Neuronal stem cell (in vitro differentiated cells): ENCODE measurements around the gene SCNN1B.

Source experiments
- DNase-seq: peaks from one replicate; pipeline ENCODE4 v3.0.0-alpha.2; 2013; ENCODE audit warnings: low spot score
- H2AFZ ChIP-seq: one replicate; pipeline ENCODE4 v1.6.1; 2013; ENCODE audit warnings: mild to moderate bottlenecking, low read length, inconsistent platforms
- H2AK5ac ChIP-seq: 2 replicates; pipeline ENCODE4 v1.6.1; 2013; ENCODE audit warnings: low read depth, mild to moderate bottlenecking, inconsistent platforms, low read length, moderate library complexity, mixed read lengths
- H2BK120ac ChIP-seq: 2 replicates; pipeline ENCODE4 v1.6.1; 2013; ENCODE audit warnings: low read depth, mild to moderate bottlenecking, inconsistent platforms, low read length, moderate library complexity, mixed read lengths
- H2BK12ac ChIP-seq: one replicate; pipeline ENCODE4 v1.6.1; 2013; ENCODE audit warnings: low read length, inconsistent platforms
- H2BK15ac ChIP-seq: 2 replicates; pipeline ENCODE4 v1.6.1; 2013; ENCODE audit warnings: mild to moderate bottlenecking, low read length, inconsistent platforms, mixed read lengths
- H2BK5ac ChIP-seq: one replicate; pipeline ENCODE4 v1.6.1; 2013; ENCODE audit warnings: inconsistent platforms, mild to moderate bottlenecking, low read length, moderate library complexity
- H3K14ac ChIP-seq: one replicate; pipeline ENCODE4 v1.6.1; 2013; ENCODE audit warnings: low read length, inconsistent platforms
- H3K18ac ChIP-seq: 2 replicates; pipeline ENCODE4 v1.6.1; 2013; ENCODE audit warnings: low read length, inconsistent platforms
- H3K23ac ChIP-seq: 2 replicates; pipeline ENCODE4 v1.6.1; 2013; ENCODE audit warnings: low read depth, mild to moderate bottlenecking, mixed read lengths, low read length, inconsistent platforms; ENCODE audit not compliant: poor library complexity
- H3K27ac ChIP-seq: replicated peaks from 3 replicates; pipeline ENCODE4 v1.5.1; 2013; ENCODE audit warnings: low read length, inconsistent platforms
- H3K27me3 ChIP-seq, 3 experiments: 2 replicates each; pipeline ENCODE4 v1.6.1; 2013; ENCODE audit warnings: low read length in 3 of 3, mild to moderate bottlenecking in 2 of 3, inconsistent platforms in 1 of 3, low read depth in 1 of 3, mixed read lengths in 1 of 3, moderate library complexity in 1 of 3; ENCODE audit not compliant: control insufficient read depth in 3 of 3, insufficient read depth in 3 of 3
- H3K36me3 ChIP-seq, 2 donors: replicated peaks in 1 of 2; 2 replicates each; pipeline ENCODE4 v1.6.1; 2013; ENCODE audit warnings: low read length in 2 of 2; ENCODE audit not compliant: control insufficient read depth in 2 of 2, insufficient read depth in 2 of 2
- H3K4ac ChIP-seq: 2 replicates; pipeline ENCODE4 v1.6.1; 2013; ENCODE audit warnings: inconsistent platforms, mild to moderate bottlenecking, low read length, moderate library complexity
- H3K4me1 ChIP-seq, 2 donors: 1 replicate in 1 of 2; 2 replicates in 1 of 2; pipeline ENCODE4 v1.6.1; 2013; ENCODE audit warnings: low read length in 2 of 2, low read depth in 1 of 2; ENCODE audit not compliant: control insufficient read depth in 2 of 2, insufficient read depth in 1 of 2
- H3K4me2 ChIP-seq: one replicate; pipeline ENCODE4 v1.6.1; 2013; ENCODE audit warnings: mild to moderate bottlenecking, low read length, inconsistent platforms; ENCODE audit not compliant: insufficient read depth, poor library complexity, severe bottlenecking
- H3K4me3 ChIP-seq, 2 donors: 2 replicates each; pipeline ENCODE4 v1.5.1; 2013; ENCODE audit warnings: low read length in 2 of 2, mild to moderate bottlenecking in 2 of 2, inconsistent platforms in 1 of 2, moderate library complexity in 1 of 2
- H3K79me1 ChIP-seq: one replicate; pipeline ENCODE4 v1.6.1; 2013; ENCODE audit warnings: low read depth, mild to moderate bottlenecking, inconsistent platforms, low read length, moderate library complexity
- H3K9ac ChIP-seq: one replicate; pipeline ENCODE4 v1.6.1; 2013; ENCODE audit warnings: mild to moderate bottlenecking, low read depth, low read length, inconsistent platforms; ENCODE audit not compliant: poor library complexity
- H3K9me3 ChIP-seq, 2 donors: replicated peaks in 1 of 2; 2 replicates each; pipeline versions ENCODE3 to v1.6.1; 2013; ENCODE audit warnings: low read length in 2 of 2, mild to moderate bottlenecking in 2 of 2, inconsistent platforms in 1 of 2, low read depth in 1 of 2, mixed read lengths in 1 of 2, moderate library complexity in 1 of 2; ENCODE audit not compliant: control insufficient read depth in 2 of 2, insufficient read depth in 1 of 2
- H4K8ac ChIP-seq: one replicate; pipeline ENCODE4 v1.6.1; 2013; ENCODE audit warnings: low read depth, mild to moderate bottlenecking, inconsistent platforms, low read length, moderate library complexity
- H4K91ac ChIP-seq: one replicate; pipeline ENCODE4 v1.6.1; 2013; ENCODE audit warnings: low read length, low read depth, mild to moderate bottlenecking, inconsistent platforms; ENCODE audit not compliant: poor library complexity
- WGBS, 2 donors: extraction: QIAGEN DNeasy Blood & Tissue Kit; methylation state at CpG; one replicate each; pipeline ENCODE4 v1.1.7; 2013; ENCODE audit warnings: missing lambda C conversion rate in 2 of 2, mixed read lengths in 1 of 2; ENCODE audit not compliant: insufficient read length in 2 of 2, insufficient replicate concordance in 1 of 2; ENCODE audit errors: extremely low coverage in 2 of 2; 5-methylcytosine and 5-hydroxymethylcytosine counted together

Gene SCNN1B

GRCh38 chr16:23333034-23333579 lies 31.0 kb downstream of the SCNN1B start:
- Histone ChIP-seq H3K4me2 (no peak overlapping the region), H4K91ac (no peak overlapping the region), H2BK15ac (no peak overlapping the region), H3K9ac (no peak overlapping the region), H3K27me3 (no peaks in the 10 kb centered on the region), H3K9me3 (no peaks in the 10 kb centered on the region), H3K18ac (no peak overlapping the region), H3K4ac (no peak overlapping the region), H4K8ac (no peak overlapping the region), H2BK12ac (no peak overlapping the region), H3K79me1 (no peaks in the 10 kb centered on the region), H2AFZ (no peak overlapping the region), H3K27ac (no peak overlapping the region), H3K36me3 (no peaks in the 10 kb centered on the region), H3K4me1 (no peaks in the 10 kb centered on the region), H3K14ac (no peak overlapping the region), H3K23ac (no peak overlapping the region), H3K4me3 (no peak overlapping the region), H2AK5ac (no peak overlapping the region), H2BK120ac (no peak overlapping the region), H2BK5ac (no peak overlapping the region)
- WGBS, 2 donors: no CpG with 5 or more reads among the region's 4 CpGs
- DNase-seq: no peak

GRCh38 chr16:23333831-23334456 lies 31.8 kb downstream of the SCNN1B start:
- H3K9ac ChIP-seq: no peak overlapping the region
- no peak overlapping the region for H4K8ac ChIP-seq
- H2BK5ac ChIP-seq: peak overlapping the region; percentile 21
- H3K9me3 ChIP-seq: no peaks in the 10 kb centered on the region
- H2BK12ac ChIP-seq: no peak overlapping the region
- H2BK15ac ChIP-seq: no peak overlapping the region
- H2AFZ ChIP-seq: no peak overlapping the region
- no peak overlapping the region for H3K23ac ChIP-seq
- H3K14ac ChIP-seq: no peak overlapping the region
- no peak for DNase-seq
- H3K27me3 ChIP-seq: no peaks in the 10 kb centered on the region
- no peak overlapping the region for H2BK120ac ChIP-seq
- no peak overlapping the region for H3K27ac ChIP-seq
- no peak overlapping the region for H3K18ac ChIP-seq
- H3K4me1 ChIP-seq: no peaks in the 10 kb centered on the region
- no peaks in the 10 kb centered on the region for H3K79me1 ChIP-seq
- no peak overlapping the region for H3K4ac ChIP-seq
- no peaks in the 10 kb centered on the region for H3K36me3 ChIP-seq
- no peak overlapping the region for H3K4me2 ChIP-seq
- no peak overlapping the region for H2AK5ac ChIP-seq
- no CpG with 5 or more reads among the region's 11 CpGs for WGBS, 2 donors
- no peak overlapping the region for H4K91ac ChIP-seq
- H3K4me3 ChIP-seq: peak overlapping the region in 1 of 2 donors; percentile 46

- no peak overlapping the region for H4K8ac ChIP-seq
- no peak overlapping the region for H3K14ac ChIP-seq
- H3K27ac ChIP-seq: no peak overlapping the region
- no peak overlapping the region for H2AK5ac ChIP-seq
- H2BK120ac ChIP-seq: no peak overlapping the region
- no peaks in the 10 kb centered on the region for H3K79me1 ChIP-seq
- H3K18ac ChIP-seq: no peak overlapping the region
- H2AFZ ChIP-seq: no peak overlapping the region
- no CpG with 5 or more reads among the region's 3 CpGs for WGBS, 2 donors
- no peaks in the 10 kb centered on the region for H3K27me3 ChIP-seq
- DNase-seq: no peak
- peak overlapping the region; percentile 21 for H2BK5ac ChIP-seq
- H3K36me3 ChIP-seq: no peaks in the 10 kb centered on the region
- H2BK15ac ChIP-seq: no peak overlapping the region
- H3K9ac ChIP-seq: peak overlapping the region; percentile 79
- H3K9me3 ChIP-seq: no peaks in the 10 kb centered on the region
- no peak overlapping the region for H2BK12ac ChIP-seq
- no peaks in the 10 kb centered on the region for H3K4me1 ChIP-seq
- no peak overlapping the region for H3K4me2 ChIP-seq
- no peak overlapping the region for H3K4me3 ChIP-seq
- no peak overlapping the region for H3K4ac ChIP-seq
- H4K91ac ChIP-seq: no peak overlapping the region
- no peak overlapping the region for H3K23ac ChIP-seq
Measured at GRCh38 chr16:23334457-23334853, 32.4 kb downstream of the SCNN1B start.

- Histone ChIP-seq H3K36me3 (no peaks in the 10 kb centered on the region), H3K79me1 (no peaks in the 10 kb centered on the region), H3K4me3 (no peak overlapping the region), H3K9ac (no peak overlapping the region), H2AFZ (no peak overlapping the region), H4K91ac (no peak overlapping the region), H3K4me1 (no peaks in the 10 kb centered on the region), H2BK120ac (no peak overlapping the region), H3K14ac (no peak overlapping the region), H3K4me2 (no peak overlapping the region), H3K18ac (no peak overlapping the region), H2BK12ac (no peak overlapping the region), H4K8ac (no peak overlapping the region), H2BK15ac (no peak overlapping the region), H3K9me3 (no peaks in the 10 kb centered on the region), H3K27ac (no peak overlapping the region), H3K27me3 (no peaks in the 10 kb centered on the region), H2AK5ac (no peak overlapping the region), H3K23ac (no peak overlapping the region), H3K4ac (no peak overlapping the region), H2BK5ac (no peak overlapping the region)
- WGBS, 2 donors: no CpG with 5 or more reads among the region's 1 CpG
- DNase-seq: no peak
Measured at GRCh38 chr16:23334950-23335349, 32.8 kb downstream of the SCNN1B start.
